Measurements from ENCODE around the gene FGD4.

- TF ChIP-seq CTCF (IDR thresholded peaks at IDR 0.05): no peak
- TF ChIP-seq POLR2A (IDR thresholded peaks at IDR 0.05): no peak
Observed at GRCh38 chr12:32669584-32669983, 270.2 kb downstream of the FGD4 start.
